IPS DF 19.7 (cell line): ENCODE measurements around the gene GEN1.

ENCODE experiments used
- DNase-seq: peaks from one replicate; pipeline ENCODE4 v3.0.0-alpha.2; 2013; ENCODE audit warnings: low read depth, low spot score

Gene GEN1, protein sequence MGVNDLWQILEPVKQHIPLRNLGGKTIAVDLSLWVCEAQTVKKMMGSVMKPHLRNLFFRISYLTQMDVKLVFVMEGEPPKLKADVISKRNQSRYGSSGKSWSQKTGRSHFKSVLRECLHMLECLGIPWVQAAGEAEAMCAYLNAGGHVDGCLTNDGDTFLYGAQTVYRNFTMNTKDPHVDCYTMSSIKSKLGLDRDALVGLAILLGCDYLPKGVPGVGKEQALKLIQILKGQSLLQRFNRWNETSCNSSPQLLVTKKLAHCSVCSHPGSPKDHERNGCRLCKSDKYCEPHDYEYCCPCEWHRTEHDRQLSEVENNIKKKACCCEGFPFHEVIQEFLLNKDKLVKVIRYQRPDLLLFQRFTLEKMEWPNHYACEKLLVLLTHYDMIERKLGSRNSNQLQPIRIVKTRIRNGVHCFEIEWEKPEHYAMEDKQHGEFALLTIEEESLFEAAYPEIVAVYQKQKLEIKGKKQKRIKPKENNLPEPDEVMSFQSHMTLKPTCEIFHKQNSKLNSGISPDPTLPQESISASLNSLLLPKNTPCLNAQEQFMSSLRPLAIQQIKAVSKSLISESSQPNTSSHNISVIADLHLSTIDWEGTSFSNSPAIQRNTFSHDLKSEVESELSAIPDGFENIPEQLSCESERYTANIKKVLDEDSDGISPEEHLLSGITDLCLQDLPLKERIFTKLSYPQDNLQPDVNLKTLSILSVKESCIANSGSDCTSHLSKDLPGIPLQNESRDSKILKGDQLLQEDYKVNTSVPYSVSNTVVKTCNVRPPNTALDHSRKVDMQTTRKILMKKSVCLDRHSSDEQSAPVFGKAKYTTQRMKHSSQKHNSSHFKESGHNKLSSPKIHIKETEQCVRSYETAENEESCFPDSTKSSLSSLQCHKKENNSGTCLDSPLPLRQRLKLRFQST

DNA sequence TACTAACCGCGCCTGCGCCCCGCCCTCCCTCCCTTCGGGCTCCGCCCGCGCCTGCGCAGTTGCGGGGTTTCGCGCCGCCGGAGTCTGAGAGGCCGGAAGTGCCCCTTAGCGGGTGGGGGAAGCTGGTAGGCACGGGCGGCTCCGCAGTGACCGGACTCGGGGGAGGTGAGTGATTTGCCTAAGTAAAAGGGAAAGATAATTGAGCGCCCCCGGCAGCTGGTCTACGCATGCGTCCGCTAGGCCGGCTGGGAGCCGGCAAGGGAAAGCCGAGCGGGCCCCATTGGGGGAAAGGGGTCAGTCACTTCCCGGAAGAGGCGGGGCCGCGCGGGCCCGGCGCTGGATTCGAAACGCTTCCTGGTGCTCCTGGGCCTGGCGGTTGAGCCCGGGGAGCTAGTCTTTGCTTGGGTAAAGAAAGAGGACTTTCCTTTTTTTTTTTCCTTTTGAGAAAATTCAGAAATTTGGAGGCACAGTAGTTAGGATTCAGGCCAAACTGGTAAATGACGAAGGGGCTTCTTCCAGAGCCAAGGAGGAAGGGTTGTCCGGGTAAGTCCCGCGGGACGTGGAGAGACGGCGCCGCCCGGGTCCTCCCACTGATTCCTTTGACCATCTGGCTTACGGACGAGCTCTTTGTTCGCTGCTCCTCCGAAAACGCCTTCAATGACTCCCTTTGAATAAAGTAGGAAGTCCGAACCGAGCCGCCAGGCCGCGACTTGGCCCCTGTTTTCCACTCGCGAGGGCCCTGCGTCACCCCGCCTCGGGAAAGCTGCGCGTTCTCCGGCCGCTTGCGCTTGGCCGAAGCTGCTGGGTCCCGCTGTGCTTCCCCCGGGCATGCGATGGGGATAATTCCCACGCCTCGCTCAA, at the start of gene GEN1, which contains the start of gene SMC6:
GEN1 (plus strand) TSS at position 336 of the 861 bp plus-strand sequence. CDS start 5,806 bp downstream, outside the sequence.
SMC6 (minus strand) TSS at position 8 of the 861 bp plus-strand sequence. CDS start 7,864 bp downstream, outside the sequence.
- peak; percentile 70 for DNase-seq

DNA sequence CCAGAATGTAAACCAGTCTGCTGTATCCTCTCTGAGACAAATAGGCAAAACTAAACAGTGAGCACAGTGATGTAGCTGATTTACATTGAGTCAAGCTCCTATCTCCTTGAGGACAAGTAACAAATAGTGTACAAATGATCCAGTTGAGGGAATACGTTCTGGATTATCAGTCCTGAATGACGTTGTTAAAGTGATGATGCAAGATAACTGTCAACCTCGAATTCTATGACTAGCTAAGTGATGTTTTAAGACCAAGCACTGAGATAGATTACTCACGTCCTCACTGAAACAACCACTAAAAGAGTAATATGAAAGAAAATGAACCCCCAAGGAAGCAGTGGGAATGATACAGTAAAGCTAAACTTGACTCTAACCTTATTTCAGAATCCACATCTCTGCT, 47.1 kb upstream of the GEN1 start:
- no peak for DNase-seq

DNA sequence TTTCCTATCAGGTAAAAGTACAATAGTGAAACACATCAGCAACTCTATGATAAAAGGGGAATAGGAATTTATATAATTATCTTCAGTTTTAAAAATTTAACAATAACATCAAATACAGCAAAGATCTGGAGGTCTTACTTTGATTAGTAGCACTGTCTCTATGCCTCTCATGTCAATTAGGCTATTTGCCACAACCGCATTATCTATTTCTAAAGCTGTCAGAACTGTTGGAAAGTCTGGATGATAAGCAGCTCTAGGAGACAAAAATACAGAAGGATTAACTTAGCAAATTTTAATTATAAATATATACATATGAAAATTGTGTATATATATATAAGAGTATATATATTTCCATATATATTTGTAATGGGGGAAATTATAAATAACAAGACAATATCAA, 45.4 kb upstream of the GEN1 start:
- DNase-seq: no peak

DNA sequence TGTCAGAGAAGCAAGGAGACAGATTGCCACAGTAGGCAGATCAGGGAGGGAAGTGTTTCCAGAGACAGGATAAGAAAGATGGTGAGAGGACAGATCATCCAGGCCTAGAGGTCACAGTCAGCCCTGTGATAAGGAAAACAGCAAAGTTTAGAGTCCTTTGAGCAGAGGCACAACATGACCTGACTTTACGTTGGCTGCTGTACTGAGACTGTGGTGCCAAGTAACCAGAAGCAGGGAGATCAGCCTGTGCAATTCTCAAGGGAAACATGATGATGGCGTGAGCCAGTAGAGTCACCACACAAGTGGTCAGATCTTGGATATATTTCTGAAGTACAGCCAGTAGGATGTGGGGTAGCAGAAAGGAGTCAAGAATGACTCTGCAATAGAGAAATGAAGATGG, 44.0 kb upstream of the GEN1 start:
- no peak for DNase-seq

DNA sequence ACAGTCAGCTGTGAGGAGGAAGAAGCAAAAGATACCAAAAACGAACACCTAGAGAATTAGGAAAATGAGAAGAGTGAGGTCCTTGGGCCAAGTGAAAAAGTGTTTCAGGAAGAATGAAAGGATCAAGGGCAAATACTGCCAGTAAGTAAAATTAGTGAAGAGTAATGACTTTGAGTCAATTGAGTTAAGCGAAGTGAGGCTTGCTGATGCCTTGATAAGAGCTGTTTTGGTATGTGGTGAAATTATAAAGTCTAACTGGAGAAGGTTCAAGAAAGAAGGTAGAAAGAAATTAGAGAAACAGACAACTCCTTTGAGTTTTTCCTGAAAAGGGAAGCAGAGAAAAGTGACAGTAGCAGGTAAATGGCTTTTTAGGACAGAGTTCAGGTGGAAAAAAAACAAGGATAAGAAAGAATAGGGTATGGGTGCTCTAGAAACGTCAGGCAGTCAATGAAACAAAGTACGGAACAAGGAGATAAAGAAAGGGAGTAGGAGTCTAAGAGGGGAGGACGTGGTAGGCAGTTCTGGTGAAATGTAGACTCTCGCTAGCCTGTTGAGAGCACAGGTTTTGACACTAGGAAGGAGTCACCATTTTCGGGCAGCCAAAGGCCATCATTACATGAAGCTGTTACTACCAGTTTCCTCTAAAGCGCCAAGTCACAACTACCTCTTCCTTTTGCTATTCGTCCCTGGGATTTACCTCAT, 43.2 kb upstream of the GEN1 start:
- no peak for DNase-seq

DNA sequence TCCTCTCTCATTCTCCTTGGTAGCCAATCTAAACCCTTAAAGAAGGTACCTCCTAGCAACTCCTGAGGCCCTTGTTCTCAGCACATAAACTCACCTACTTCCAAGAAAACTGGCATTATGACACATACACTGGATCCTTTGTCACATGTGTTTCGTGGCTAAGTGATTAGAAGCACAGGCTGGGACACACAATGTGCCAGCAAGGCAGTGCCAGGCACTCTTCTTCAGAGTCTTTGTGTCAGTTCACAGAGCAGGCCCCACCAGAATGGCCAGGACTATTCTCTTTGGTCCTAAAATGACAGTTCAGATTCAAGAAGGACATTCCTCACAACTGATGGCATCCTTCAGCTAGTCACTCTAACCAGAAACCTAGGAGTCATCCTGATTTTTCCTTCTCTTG, 40.6 kb upstream of the GEN1 start:
- DNase-seq: no peak

DNA sequence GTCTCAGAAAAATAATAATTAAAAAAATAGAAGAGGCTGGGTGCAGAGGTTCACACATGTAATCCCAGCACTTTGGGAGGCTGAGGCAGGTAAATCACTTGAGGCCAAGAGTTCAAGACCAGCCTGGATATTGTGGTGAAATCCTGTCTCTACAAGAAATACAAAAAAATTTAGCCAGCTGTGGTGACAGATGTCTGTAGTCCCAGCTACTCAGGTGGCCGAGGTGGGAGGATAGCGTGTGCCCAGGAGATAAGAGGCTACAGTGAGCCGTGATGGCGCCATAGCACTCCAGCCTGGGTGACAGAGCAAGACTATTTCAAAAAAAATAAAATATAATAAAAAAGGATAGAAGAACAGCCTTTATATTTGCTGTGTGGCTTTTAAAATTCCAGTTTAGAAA, 36.3 kb upstream of the GEN1 start:
- DNase-seq: no peak

DNA sequence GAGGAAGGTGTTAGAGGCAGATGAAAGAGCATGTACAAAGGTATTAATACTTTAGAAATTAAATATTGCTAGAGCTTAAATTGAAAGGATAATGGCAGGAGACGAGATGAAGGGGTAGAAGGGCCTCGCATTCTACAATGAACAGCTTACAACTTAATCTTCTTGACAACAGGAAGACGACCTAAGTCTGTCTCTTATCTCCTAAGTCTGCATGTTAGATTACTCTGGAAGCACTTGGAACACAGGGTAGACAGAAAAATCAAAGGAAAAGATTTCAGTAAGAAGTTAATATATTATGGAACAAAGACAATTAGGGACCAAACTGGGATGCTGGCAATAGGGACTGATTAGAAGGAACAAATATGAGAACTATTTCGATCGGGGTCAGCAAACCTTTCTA, 35.2 kb upstream of the GEN1 start:
- DNase-seq: no peak

DNA sequence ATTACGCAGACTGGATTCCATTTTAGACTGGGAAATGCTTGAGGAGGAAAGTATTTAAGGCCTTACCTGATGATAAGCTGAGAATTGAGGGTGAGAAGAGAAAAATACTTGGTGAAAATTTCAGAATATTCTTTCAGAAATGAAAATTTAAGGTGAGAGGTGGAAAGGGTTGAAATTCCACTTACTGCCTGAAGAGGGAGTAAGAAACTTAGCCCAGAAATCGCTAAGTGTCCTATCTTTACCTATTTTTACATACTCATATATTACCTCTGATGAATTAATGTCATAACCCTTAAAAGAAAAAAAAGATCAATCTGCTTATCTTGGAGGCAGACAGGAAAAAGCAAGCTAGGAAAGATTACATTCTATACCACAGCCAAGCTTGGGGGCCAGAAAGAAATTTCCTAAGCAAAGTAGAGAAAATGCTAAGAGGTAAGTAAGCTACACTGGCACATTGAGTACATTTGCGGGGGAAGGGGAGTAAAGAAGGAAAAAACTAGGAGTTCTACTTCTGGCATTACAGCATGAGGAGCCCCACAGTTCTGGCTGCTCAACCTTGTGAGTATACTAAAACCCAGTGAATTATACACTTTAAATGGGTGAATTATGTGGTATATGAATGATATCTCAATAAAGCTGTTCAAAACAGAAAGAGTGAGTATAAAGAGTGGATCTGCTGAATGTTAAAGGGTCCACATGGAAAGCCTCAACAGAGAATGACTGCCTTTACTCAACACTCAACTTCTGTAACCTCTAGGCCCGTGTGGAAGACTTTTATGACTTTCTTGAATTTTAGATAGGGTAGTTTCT, 34.2 kb upstream of the GEN1 start:
- no peak for DNase-seq

DNA sequence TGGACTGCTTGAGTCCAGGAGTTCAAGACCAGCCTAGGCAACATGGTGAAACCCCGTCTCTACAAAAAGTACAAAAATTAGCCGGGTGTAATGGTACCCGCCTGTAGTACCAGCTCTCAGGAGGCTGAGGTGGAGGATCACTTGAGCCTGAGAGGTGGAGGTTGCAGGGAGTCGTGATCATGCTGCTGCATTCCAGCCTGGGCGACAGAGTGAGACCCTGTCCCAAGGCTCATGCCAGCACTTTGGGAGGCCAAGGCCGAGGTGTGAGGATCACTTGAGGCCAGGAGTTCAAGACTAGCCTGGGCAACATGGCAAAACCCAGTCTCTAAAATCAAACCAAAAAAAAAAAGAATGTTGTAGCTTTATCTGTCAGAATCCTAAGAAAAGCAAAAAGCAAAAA, 25.7 kb upstream of the GEN1 start:
- DNase-seq: no peak

DNA sequence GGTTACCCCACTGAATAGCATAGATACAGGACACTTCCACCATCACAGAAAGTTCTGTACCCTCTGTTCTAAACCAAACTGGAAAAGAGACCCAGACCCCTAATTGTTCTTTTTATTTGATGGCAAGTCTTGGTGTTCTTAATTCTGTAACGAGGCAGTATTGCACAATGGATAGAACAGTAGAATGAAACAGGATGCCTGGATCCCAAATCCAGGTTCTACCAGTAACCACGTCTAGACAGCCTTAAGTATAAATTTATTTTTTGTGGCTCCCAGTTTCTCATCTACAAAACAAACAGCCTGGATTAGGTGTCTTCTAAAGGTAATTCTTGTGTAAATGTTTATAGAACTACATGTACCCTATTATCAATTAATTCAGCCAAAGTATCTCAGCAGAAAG, 24.1 kb upstream of the GEN1 start:
- no peak for DNase-seq

DNA sequence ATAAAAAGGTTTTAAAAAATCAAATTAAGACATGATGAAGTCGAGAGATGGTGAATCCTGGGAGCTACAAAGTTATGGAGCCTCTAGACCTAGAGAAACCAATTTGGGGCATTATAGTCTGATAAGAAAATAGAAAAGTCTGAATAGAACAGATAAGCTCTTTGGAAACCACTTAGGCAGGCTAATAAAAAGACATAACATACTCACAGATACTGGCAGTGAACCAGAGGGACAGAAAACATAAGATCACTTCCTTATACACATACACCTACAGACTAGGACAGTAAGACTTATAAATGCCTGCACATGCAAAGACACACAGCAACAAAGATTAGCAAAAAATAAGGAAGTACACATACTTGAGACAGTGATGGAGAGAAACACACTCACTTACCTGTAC, 20.3 kb upstream of the GEN1 start:
- DNase-seq: no peak

DNA sequence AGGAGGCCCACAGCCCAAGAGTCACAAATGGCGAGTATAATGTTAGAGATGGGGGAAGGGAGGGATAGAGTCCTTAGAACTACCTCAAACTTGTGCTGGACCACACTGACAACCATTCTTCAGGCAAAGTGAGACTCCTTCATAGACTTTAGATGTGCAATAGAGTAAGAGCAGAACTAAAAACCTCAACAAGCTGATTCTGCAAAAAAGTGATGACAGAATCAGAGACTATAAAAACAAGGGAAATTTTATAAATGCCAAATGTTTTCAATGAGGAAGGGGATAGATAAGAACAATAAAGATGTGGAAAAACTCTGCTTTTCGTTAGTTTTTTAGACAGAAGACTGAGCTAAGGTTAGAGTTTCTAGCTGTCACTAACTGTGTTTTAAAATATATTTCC, 18.1 kb upstream of the GEN1 start:
- DNase-seq: no peak

DNA sequence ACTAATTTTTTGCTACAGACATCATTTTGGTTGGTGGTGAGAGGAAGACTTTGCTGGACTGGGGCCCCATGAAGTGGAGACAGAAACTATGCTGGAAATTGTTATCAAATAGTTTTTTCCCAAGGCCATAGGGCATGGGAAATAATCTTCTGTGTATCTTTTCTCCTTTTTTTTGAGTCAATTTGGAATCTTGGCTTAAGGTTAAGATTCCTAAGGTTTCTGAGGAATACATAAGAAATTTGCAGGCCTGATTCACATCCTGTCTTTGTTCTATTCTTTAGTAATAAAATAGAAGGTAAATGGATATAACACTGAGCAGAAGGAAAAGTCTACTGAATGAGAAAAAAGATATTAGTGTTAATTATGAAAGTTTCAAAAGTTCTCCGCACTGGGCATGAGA, 16.9 kb upstream of the GEN1 start:
- DNase-seq: no peak

DNA sequence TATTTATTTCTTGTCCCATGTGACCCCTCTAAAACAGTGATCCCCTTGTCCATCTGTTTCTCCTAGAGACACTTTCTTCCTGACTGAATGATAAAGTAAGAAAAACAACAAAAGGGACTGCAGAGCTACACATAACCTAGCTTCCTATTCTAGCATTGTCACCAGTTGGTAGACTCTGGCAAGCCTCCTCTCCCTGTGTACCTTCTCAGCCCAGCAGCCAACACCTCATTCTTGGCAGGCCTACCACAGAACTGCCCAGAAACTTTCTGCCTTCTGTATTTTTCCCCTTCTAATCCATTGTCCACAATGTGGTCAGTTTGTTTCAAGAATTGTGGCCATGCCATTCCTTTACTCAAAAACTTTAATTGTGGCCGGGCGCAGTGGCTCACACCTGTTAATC, 13.7 kb upstream of the GEN1 start:
- no peak for DNase-seq

DNA sequence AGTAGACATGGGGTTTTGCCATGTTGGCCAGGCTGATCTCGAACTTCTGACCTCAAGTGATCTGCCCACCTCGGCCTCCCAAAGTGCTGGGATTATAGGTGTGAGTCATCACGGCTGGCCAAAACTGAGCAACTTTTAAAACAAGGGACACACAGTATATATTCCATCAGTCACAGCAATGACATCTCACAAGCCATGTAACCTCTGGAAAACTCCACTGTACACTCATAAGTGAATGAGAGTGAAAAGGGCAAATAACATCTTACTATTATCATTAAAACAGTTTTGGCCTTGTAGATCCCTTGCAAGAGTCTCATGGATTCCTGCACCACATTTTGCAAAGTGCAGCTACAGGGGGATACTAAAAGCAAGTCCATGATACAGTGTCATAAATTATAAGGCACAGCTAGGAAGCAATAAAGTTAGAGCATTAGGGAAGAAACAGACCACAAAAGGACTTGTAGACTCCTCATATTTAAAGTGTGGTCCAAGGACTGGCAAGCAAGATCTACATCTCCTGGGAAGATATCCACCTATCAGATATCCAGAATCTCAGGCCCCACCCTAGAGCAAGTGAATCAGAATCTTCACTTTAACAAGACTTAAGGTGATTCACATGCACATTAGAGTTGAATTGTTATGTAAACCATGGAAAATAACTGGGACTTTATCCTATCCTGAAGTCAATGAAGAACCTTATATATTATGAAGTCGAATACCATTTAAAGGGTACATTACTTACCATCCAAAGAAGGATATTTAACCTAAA, 6.1 kb upstream of the GEN1 start:
- DNase-seq: peak; percentile 63

DNA sequence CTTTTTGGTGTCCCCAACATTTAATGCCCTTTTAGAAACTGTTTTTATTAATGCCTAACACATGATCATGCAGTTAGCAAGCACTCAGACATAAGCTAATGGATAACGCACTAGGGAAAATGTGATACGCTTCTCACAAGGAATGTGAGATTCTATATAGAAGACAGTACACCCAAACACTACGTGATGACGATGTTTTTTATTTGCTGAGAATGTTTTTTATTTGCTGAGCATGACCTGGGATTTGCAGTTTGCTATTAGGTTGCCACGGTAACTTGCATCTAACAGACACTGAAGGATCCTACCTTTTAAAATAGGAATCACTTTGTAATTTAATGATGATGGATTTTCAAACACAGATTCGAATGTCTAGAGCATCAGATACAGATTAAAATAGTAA, 5.2 kb upstream of the GEN1 start:
- DNase-seq: no peak

DNA sequence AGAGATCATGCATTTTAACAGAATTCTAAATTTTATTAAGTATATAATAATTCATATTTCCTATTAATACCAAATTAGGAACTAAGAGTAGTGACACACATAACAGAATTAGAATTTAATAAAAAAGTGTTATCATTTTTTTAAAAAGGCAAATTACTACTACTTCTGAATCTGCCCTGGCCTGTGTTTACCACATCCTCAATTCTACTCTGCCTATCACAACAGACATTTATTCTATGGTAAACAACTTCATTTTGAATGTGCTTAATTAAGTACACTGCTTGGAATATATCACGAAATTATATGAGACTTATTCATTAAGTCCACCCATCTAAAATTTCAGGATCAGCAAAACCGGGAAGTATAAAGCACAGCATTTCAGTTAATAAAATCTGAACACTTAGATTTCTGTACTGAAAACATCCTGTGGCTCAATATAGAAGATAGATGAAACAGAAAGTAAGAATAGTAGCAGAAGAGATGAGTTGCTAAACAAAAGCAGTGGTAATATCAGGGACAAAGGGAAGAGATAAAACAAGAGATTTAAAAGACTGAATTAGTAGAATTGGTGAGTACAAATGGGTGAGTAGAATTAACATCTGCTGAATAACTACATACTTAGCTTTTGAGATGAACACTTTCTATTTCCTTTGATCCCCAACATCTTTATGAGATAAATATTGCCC, 4.0 kb upstream of the GEN1 start:
- DNase-seq: no peak

DNA sequence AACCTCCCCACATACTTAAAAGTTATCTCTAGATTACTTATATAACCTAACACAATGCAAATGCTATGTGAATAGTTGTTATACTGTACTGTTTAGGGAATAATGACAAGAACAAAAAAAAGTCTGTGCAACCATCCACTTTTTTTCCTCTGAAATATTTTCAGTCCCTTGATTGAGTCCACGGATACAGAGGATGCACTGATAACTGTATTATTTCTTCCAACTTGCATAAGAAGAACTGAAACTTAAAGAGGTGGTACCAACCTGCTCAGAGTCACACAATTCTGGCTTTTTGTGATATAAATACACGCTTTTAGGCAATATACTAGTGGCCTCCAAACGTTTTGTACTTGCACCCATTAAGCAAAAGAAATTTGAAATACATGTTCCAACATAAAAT, 1.7 kb upstream of the GEN1 start:
- no peak for DNase-seq
